ENCODE results near the gene DOCK2. TPM values are rescaled to one million over a fixed set of nuclear protein-coding genes. Genes with fewer than 3 reads are reported as not detected.

The DOCK2 gene
- total RNA-seq, 1 donor from 2014 or later: 1.1 TPM

DNA sequence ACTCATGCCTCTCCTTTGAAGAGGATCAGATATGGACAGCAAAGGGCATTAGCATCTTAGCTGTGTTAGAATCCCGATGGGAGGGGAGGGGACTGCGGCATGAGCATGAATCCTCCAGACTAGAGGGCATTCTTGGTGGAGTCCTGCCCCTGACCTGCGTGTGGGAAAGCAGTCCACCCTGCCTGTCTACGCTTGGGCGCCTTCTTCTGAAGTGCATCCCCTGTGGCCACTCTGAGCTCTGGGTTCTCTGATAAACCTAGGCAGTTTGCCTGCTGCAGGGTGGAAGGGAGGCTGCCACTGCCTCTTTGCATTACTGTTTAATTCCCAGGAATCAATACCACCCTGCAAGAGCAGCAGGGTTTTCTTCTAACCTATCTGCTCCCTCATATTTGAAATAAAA, 173.9 kb downstream of the DOCK2 start:
- Histone ChIP-seq H3K9me3 (ENCODE audit: low read depth) (no peaks in the 10 kb centered on the region), H3K4me2 (no peak overlapping the region), H3F3A (ENCODE audit: low read depth) (peaks cover 18% of the 10 kb centered on the region), H3K27ac (no peak overlapping the region), H3K79me2 (ENCODE audit: low read depth) (no peaks in the 10 kb centered on the region), H3K9ac (no peak overlapping the region), H3K27me3 (no peaks in the 10 kb centered on the region), H3K4me3 (no peak overlapping the region), H3K4me1 (peaks cover 29% of the 10 kb centered on the region), H3K36me3 (no peaks in the 10 kb centered on the region), H4K20me1 (ENCODE audit: low read depth) (no peaks in the 10 kb centered on the region), H2AFZ (replicated peaks) (no peak overlapping the region)
- peaks cover 37% of the 10 kb centered on the region for H3K4me1 Mint-ChIP-seq
- TF ChIP-seq CTCF (IDR thresholded peaks at IDR 0.05) (no peak), EZH2 (IDR thresholded peaks at IDR 0.05) (no peak), EZH2phosphoT487 (IDR thresholded peaks at IDR 0.05) (no peak)
- no peak overlapping the region for H3K4me3 Mint-ChIP-seq
- no peaks in the 10 kb centered on the region for H3K9me3 Mint-ChIP-seq
- H3K36me3 Mint-ChIP-seq: no peaks in the 10 kb centered on the region
- H3K27ac Mint-ChIP-seq: no peak overlapping the region
- H3K27me3 Mint-ChIP-seq (ENCODE audit: insufficient read depth, low read depth): peaks cover 5% of the 10 kb centered on the region
- peak; percentile 3 for DNase-seq (ENCODE audit: low spot score)

- H3K36me3 ChIP-seq: no peaks in the 10 kb centered on the region
- H3K4me1 Mint-ChIP-seq: peaks cover 37% of the 10 kb centered on the region
- H3K4me2 ChIP-seq: no peak overlapping the region
- no peaks in the 10 kb centered on the region for H3K79me2 ChIP-seq (ENCODE audit: low read depth)
- no peak overlapping the region for H3K27ac ChIP-seq
- H3K4me3 ChIP-seq: no peak overlapping the region
- H3K9ac ChIP-seq: no peak overlapping the region
- no peaks in the 10 kb centered on the region for H3K27me3 ChIP-seq
- H3K9me3 Mint-ChIP-seq: no peaks in the 10 kb centered on the region
- no peak for TF ChIP-seq CTCF (IDR thresholded peaks at IDR 0.05)
- no peak for TF ChIP-seq EZH2phosphoT487 (IDR thresholded peaks at IDR 0.05)
- no peak for TF ChIP-seq EZH2 (IDR thresholded peaks at IDR 0.05)
- no peak overlapping the region for H2AFZ ChIP-seq (replicated peaks)
- no peak for DNase-seq (ENCODE audit: low spot score)
- no peaks in the 10 kb centered on the region for H3K36me3 Mint-ChIP-seq
- H3K9me3 ChIP-seq (ENCODE audit: low read depth): no peaks in the 10 kb centered on the region
- H4K20me1 ChIP-seq (ENCODE audit: low read depth): no peaks in the 10 kb centered on the region
- H3K4me3 Mint-ChIP-seq: no peak overlapping the region
- H3K27ac Mint-ChIP-seq: no peak overlapping the region
- H3K27me3 Mint-ChIP-seq (ENCODE audit: insufficient read depth, low read depth): peaks cover 5% of the 10 kb centered on the region
- peaks cover 18% of the 10 kb centered on the region for H3F3A ChIP-seq (ENCODE audit: low read depth)
- peaks cover 29% of the 10 kb centered on the region for H3K4me1 ChIP-seq
Measured at GRCh38 chr5:169811680-169812079, 174.6 kb downstream of the DOCK2 start.

- no peak overlapping the region for H3K27ac ChIP-seq
- H3K27ac Mint-ChIP-seq: no peak overlapping the region
Measured at GRCh38 chr5:169812786-169813185, 175.7 kb downstream of the DOCK2 start.

More at GRCh38 chr5:169812786-169813185, 175.7 kb downstream of the DOCK2 start:
- Histone ChIP-seq H3K9ac (no peak overlapping the region), H3K9me3 (ENCODE audit: low read depth) (no peaks in the 10 kb centered on the region), H3K4me3 (no peak overlapping the region), H2AFZ (replicated peaks) (peak overlapping the region; percentile 55), H3K36me3 (no peaks in the 10 kb centered on the region), H4K20me1 (ENCODE audit: low read depth) (no peaks in the 10 kb centered on the region), H3K4me2 (no peak overlapping the region), H3K4me1 (peaks cover 28% of the 10 kb centered on the region), H3K79me2 (ENCODE audit: low read depth) (no peaks in the 10 kb centered on the region), H3F3A (ENCODE audit: low read depth) (peaks cover 17% of the 10 kb centered on the region), H3K27me3 (no peaks in the 10 kb centered on the region)
- H3K27me3 Mint-ChIP-seq (ENCODE audit: insufficient read depth, low read depth): peaks cover 4% of the 10 kb centered on the region
- peaks cover 36% of the 10 kb centered on the region for H3K4me1 Mint-ChIP-seq
- H3K9me3 Mint-ChIP-seq: no peaks in the 10 kb centered on the region
- DNase-seq (ENCODE audit: low spot score): peak; percentile 16
- no peak overlapping the region for H3K4me3 Mint-ChIP-seq
- TF ChIP-seq EZH2 (IDR thresholded peaks at IDR 0.05): no peak
- no peak for TF ChIP-seq EZH2phosphoT487 (IDR thresholded peaks at IDR 0.05)
- TF ChIP-seq CTCF (IDR thresholded peaks at IDR 0.05): no peak
- no peaks in the 10 kb centered on the region for H3K36me3 Mint-ChIP-seq

Measured in neural progenitor cell (in vitro differentiated cells).